Suprapubic skin (tissue), 4 donors: ENCODE measurements around the gene MEIS1.

Source experiments
- CTCF ChIP-seq, 2 donors: fragments of 200-600 bp in 1 of 2; fragments of 450-650 bp in 1 of 2; sonication (generic) in 1 of 2; IDR thresholded peaks; one replicate each; pipeline ENCODE4 v1.5.1; 2016 to 2019; ENCODE audit warnings: antibody characterized with exemption in 2 of 2, mild to moderate bottlenecking in 1 of 2, moderate library complexity in 1 of 2
- EP300 ChIP-seq: sonication (generic); formaldehyde crosslinking; IDR thresholded peaks from one replicate; pipeline ENCODE4 v1.6.1; 2017; ENCODE audit warnings: antibody characterized with exemption
- POLR2A ChIP-seq, 2 donors: fragments of 450-650 bp; IDR thresholded peaks; one replicate each; pipeline ENCODE4 v1.6.1; 2017; ENCODE audit warnings: antibody characterized with exemption in 2 of 2, mild to moderate bottlenecking in 2 of 2, moderate library complexity in 2 of 2
- POLR2AphosphoS5 ChIP-seq, 3 donors: sonication (generic); formaldehyde crosslinking; IDR thresholded peaks; one replicate each; pipeline ENCODE4 v1.6.1; 2017; ENCODE audit warnings: antibody characterized with exemption in 3 of 3

GRCh38 chr2:66569974-66570373 lies 135.0 kb downstream of the MEIS1 start:
- TF ChIP-seq CTCF (IDR thresholded peaks at IDR 0.05) (no peak), POLR2A (IDR thresholded peaks at IDR 0.05) (no peak), POLR2AphosphoS5 (IDR thresholded peaks at IDR 0.05) (no peak), EP300 (no peak)
